PC-3 (cell line): ENCODE data around the gene CRYGC. TPM values are rescaled to one million over a fixed set of nuclear protein-coding genes. Genes with fewer than 3 reads are reported as not detected.
"Not testable (repeated sequence)": the region's sequence is repeated elsewhere in the genome, so short reads cannot be mapped to it uniquely, and the experiment has no call there.

Experiments used
- ATAC-seq: fragments of 200-7000 bp; cut with Tn5 transposase; 2 replicates; pipeline ENCODE4 v1.9.1; 2020; ENCODE audit warnings: mild to moderate bottlenecking, moderate library complexity
- BruUV-seq: library from RNA; stranded (reverse); fragments of 400-500 nt; replicated peaks from 2 replicates; lab custom pipeline; 2021; lab: Mats Ljungman, UMichigan
- CTCF ChIA-PET: fragments of 300-600 bp; sonication (Branson Sonifier 250); formaldehyde crosslinking; loops from one replicate; lab custom pipeline; 2022; ENCODE audit warnings: antibody characterized with exemption; lab: Charles Lee
- POLR2A ChIA-PET: fragments of 300-600 bp; sonication (Branson Sonifier 250); formaldehyde crosslinking; loops from one replicate; lab custom pipeline; 2022; ENCODE audit warnings: antibody characterized with exemption; ENCODE audit not compliant: unreplicated experiment; lab: Charles Lee
- DNase-seq: peaks from one replicate; pipeline ENCODE4 v3.0.0-alpha.2; 2015
- H2AFZ ChIP-seq: fragments of 300-600 bp; sonication (generic); 2 replicates; pipeline ENCODE4 v1.6.0; 2016; ENCODE audit warnings: antibody characterized with exemption, low read length
- H3F3A ChIP-seq: fragments of 300-600 bp; sonication (generic); one replicate; pipeline ENCODE4 v1.6.0; 2017; ENCODE audit warnings: antibody characterized with exemption, low read length, control low read depth, mild to moderate bottlenecking; ENCODE audit not compliant: unreplicated experiment
- H3K27ac ChIP-seq: fragments of 300-600 bp; sonication (generic); 2 replicates; pipeline ENCODE4 v1.5.1; 2016; ENCODE audit warnings: mild to moderate bottlenecking, low read length
- H3K27me3 ChIP-seq: fragments of 300-600 bp; sonication (generic); 2 replicates; pipeline ENCODE4 v1.6.1; 2016; ENCODE audit warnings: low read length, mixed read lengths
- H3K36me3 ChIP-seq: fragments of 300-600 bp; sonication (generic); 2 replicates; pipeline ENCODE4 v1.6.1; 2016; ENCODE audit warnings: low read depth, mixed run types, low read length, mixed read lengths
- H3K4me1 ChIP-seq: fragments of 300-600 bp; sonication (generic); 2 replicates; pipeline ENCODE4 v1.5.1; 2016; ENCODE audit warnings: low read length; ENCODE audit not compliant: insufficient read depth
- H3K4me2 ChIP-seq: fragments of 300-600 bp; sonication (generic); 2 replicates; pipeline ENCODE4 v1.6.0; 2016; ENCODE audit warnings: low read length
- H3K4me3 ChIP-seq: fragments of 300-600 bp; sonication (generic); 2 replicates; pipeline ENCODE4 v1.5.1; 2016; ENCODE audit warnings: mild to moderate bottlenecking, low read length, mixed read lengths
- H3K79me2 ChIP-seq: fragments of 300-600 bp; sonication (generic); 2 replicates; pipeline ENCODE4 v1.6.1; 2017; ENCODE audit warnings: low read length, mixed read lengths
- H3K9ac ChIP-seq: fragments of 300-600 bp; sonication (generic); 2 replicates; pipeline ENCODE4 v1.6.0; 2016; ENCODE audit warnings: mild to moderate bottlenecking, low read length
- H3K9me2 ChIP-seq: fragments of 300-600 bp; sonication (generic); replicated peaks from 2 replicates; pipeline ENCODE4 v1.6.1; 2016; ENCODE audit warnings: mixed run types, low read length, mixed read lengths
- H3K9me3 ChIP-seq: fragments of 300-600 bp; sonication (generic); 2 replicates; pipeline ENCODE4 v1.6.1; 2016; ENCODE audit warnings: low read length, mixed read lengths
- H4K20me1 ChIP-seq: fragments of 300-600 bp; sonication (generic); 2 replicates; pipeline ENCODE4 v1.6.1; 2016; ENCODE audit warnings: low read length, mixed read lengths
- EZH2 ChIP-seq: fragments of 300-600 bp; sonication (generic); IDR thresholded peaks from one replicate; pipeline ENCODE4 v1.6.1; 2017; ENCODE audit warnings: antibody characterized with exemption, mild to moderate bottlenecking, low read length; ENCODE audit not compliant: unreplicated experiment
- EZH2phosphoT487 ChIP-seq: fragments of 300-600 bp; sonication (generic); IDR thresholded peaks from 2 replicates; pipeline ENCODE4 v1.6.1; 2018; ENCODE audit warnings: mild to moderate bottlenecking, antibody characterized with exemption, low read length, borderline replicate concordance
- intact Hi-C: fragments of 100-400 bp; cut with micrococcal nuclease; formaldehyde crosslinking; loops from 2 replicates; pipeline ENCODE4 v1.9.0; 2023
- total RNA-seq: library from RNA; depleted of rRNA; stranded (reverse); fragments of >200 nt; gene quantifications from 2 replicates; pipeline ENCODE4 v1.2.3, GENCODE V29; 2014
- TF ChIP-seq, protein P1 (sequence below): fragments of 300-600 bp; sonication (generic); conservative IDR thresholded peaks from 2 replicates; pipeline ENCODE4 v1.5.1; 2017; ENCODE audit warnings: antibody characterized with exemption, low read depth, mild to moderate bottlenecking, low read length

The CRYGC gene
- total RNA-seq, 1 experiment from 2014 or later = not detected

DNA sequence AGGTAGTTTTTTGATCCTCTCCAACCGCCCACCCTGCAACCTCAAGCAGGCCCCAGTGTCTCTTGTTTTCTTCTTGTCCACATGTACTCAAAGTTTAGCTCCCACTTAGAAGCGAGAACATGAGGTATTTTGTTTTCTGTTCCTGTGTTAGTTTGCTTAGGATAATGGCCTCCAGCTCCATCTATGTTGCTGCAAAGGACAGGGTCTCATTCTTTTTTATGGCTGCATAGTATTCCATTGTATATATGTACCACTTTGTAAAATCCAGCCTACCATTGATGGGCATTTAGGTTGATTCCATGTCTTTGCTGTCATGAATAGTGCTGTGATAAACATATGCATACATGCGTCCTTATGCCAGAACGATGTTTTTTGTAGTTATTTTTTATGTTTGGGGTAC, 2.5 kb downstream of the CRYGC start:
- DNase-seq = no peak
- Histone ChIP-seq H3K9ac (no peak overlapping the region), H4K20me1 (no peaks in the 10 kb centered on the region), H3K36me3 (no peaks in the 10 kb centered on the region), H3K27ac (no peak overlapping the region), H3K79me2 (no peaks in the 10 kb centered on the region), H3K27me3 (no peaks in the 10 kb centered on the region), H3K9me2 (no peaks in the 10 kb centered on the region), H3F3A (no peaks in the 10 kb centered on the region), H3K4me2 (no peak overlapping the region), H3K4me1 (peaks cover 22% of the 10 kb centered on the region), H3K9me3 (no peaks in the 10 kb centered on the region), H3K4me3 (no peak overlapping the region), H2AFZ (no peak overlapping the region)
- TF ChIP-seq EZH2phosphoT487 = no peak
- intact Hi-C loops = no loop called here
- CTCF ChIA-PET = no interaction called here
- no TSS peak for BruUV-seq
- POLR2A ChIA-PET = no interaction called here
- ATAC-seq = no peak

DNA sequence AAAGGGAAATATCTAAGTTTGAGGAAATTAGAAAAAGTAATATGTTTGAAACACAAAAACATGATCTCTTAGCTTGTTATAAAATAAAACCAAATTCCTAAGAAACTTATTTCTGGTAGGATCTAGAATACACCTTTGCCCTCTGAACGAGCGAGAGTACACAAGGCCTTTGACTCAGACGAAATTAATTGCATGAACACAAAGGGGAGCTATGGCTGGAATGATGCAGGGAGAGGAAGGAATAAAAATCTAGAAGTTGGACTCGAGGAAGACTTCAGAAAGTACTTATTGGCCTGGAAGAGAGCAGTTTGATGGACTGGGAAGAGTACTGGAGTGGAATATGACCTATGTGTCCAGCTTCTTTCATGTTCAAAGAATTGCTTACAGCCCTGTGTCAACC, 4.4 kb downstream of the CRYGC start:
- Histone ChIP-seq H3K9me3 (no peaks in the 10 kb centered on the region), H3K9ac (no peak overlapping the region), H3K79me2 (no peaks in the 10 kb centered on the region), H3K36me3 (no peaks in the 10 kb centered on the region), H3K4me2 (no peak overlapping the region), H4K20me1 (no peaks in the 10 kb centered on the region), H3F3A (no peaks in the 10 kb centered on the region), H2AFZ (no peak overlapping the region), H3K4me1 (peaks cover 11% of the 10 kb centered on the region), H3K9me2 (no peaks in the 10 kb centered on the region), H3K27ac (no peak overlapping the region), H3K4me3 (no peak overlapping the region), H3K27me3 (no peaks in the 10 kb centered on the region)
- intact Hi-C loops = no loop called here
- TF ChIP-seq EZH2phosphoT487 (no peak), EZH2 (no peak)
- TF ChIP-seq, protein P1, sequence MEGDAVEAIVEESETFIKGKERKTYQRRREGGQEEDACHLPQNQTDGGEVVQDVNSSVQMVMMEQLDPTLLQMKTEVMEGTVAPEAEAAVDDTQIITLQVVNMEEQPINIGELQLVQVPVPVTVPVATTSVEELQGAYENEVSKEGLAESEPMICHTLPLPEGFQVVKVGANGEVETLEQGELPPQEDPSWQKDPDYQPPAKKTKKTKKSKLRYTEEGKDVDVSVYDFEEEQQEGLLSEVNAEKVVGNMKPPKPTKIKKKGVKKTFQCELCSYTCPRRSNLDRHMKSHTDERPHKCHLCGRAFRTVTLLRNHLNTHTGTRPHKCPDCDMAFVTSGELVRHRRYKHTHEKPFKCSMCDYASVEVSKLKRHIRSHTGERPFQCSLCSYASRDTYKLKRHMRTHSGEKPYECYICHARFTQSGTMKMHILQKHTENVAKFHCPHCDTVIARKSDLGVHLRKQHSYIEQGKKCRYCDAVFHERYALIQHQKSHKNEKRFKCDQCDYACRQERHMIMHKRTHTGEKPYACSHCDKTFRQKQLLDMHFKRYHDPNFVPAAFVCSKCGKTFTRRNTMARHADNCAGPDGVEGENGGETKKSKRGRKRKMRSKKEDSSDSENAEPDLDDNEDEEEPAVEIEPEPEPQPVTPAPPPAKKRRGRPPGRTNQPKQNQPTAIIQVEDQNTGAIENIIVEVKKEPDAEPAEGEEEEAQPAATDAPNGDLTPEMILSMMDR = no peak
- no peak for DNase-seq
- BruUV-seq = no TSS peak
- ChIA-PET POLR2A (no interaction called here), CTCF (no interaction called here)
- ATAC-seq = no peak

DNA sequence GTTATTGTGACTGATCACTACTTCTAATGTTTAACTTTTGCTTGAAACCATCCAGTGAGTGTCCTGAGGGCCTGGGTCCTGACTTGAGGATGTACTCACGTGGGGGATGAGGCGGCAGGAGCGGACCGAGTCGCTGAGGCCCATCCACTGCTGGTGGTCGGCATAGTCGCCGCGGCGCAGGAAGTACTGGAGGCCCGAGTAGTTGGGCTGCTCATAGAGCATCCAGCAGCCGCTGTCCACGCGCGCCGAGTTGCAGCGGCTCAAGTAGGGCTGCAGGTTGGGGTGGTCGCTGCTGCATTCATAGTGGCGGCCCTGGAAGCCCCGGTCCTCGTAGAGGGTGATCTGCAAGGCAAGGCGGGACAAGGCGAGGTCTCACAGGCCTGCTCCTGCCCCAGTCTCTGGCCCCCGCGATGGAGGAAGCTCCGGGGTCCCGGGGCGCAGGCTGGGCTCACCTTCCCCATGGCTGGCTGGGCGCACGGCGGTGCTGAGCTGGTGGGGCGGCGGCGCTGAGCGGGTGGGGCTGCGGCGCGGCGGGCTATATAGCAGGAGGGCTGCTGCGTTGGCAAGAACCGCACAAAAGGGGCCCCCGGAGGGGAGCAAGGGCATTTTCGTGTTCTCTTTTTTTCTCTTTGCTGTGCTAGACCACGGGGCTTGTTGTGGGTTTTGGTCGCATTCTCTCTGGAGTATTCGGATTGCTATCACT, 5.5 kb downstream of the CRYGC start, which contains the start of gene CRYGD:
Gene CRYGD, minus strand, starts transcription at position 512 of the 703 bp plus-strand sequence. Its CDS starts 51 bp downstream, at position 461.
- DNase-seq, H4K20me1 ChIP-seq, H3K27me3 ChIP-seq, H3K79me2 ChIP-seq, H3K36me3 ChIP-seq, H3K9ac ChIP-seq, H3K9me3 ChIP-seq, H3K9me2 ChIP-seq, intact Hi-C loops, BruUV-seq, H3K4me2 ChIP-seq, POLR2A ChIA-PET, H2AFZ ChIP-seq, CTCF ChIA-PET, H3K27ac ChIP-seq, ATAC-seq, H3F3A ChIP-seq, H3K4me3 ChIP-seq, H3K4me1 ChIP-seq: not testable (repeated sequence)

DNA sequence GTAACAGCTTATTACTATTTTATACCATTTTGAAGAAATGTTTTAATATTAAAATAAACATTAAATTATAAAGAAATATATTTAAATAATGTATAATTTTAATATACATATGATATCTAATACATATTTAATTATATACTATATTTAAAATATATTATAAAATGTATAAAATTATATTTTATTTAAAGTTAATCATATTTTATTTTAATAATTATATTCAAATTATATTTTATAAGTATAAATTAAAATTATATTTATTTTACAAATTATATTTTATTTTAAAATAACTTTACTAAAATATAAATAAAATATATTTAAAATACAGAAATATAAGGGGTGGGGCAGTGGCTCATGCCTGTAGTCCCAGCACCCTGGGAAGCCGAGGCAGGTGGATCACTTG, 7.4 kb downstream of the CRYGC start:
- intact Hi-C loops = no loop called here
- CTCF ChIA-PET = no interaction called here
- H3K4me3 ChIP-seq = no peak overlapping the region

More for the DNA sequence above, 7.4 kb downstream of the CRYGC start:
- Histone ChIP-seq H3K9ac (no peak overlapping the region), H3K36me3 (no peaks in the 10 kb centered on the region), H3K79me2 (no peaks in the 10 kb centered on the region), H3K4me2 (no peak overlapping the region), H2AFZ (no peak overlapping the region), H3K27me3 (no peaks in the 10 kb centered on the region), H3K4me1 (no peaks in the 10 kb centered on the region), H4K20me1 (no peaks in the 10 kb centered on the region), H3K9me3 (no peaks in the 10 kb centered on the region), H3F3A (no peaks in the 10 kb centered on the region), H3K9me2 (no peaks in the 10 kb centered on the region), H3K27ac (no peak overlapping the region)
- DNase-seq = no peak
- TF ChIP-seq EZH2phosphoT487 (no peak), EZH2 (no peak)
- TF ChIP-seq, protein P1 = no peak
- POLR2A ChIA-PET = no interaction called here
- no TSS peak for BruUV-seq
- ATAC-seq = no peak
